GM21423 (cell line): Measurements from ENCODE around the gene NLRP9.
"Not testable (repeated sequence)": the region's sequence is repeated elsewhere in the genome, so short reads cannot be mapped to it uniquely, and the experiment has no call there.

ENCODE experiments used
- ATAC-seq: cut with Tn5 transposase; IDR thresholded peaks from one replicate; pipeline ENCODE4 v1.9.1; 2021; ENCODE audit warnings: mild to moderate bottlenecking, moderate library complexity; ENCODE audit not compliant: unreplicated experiment

The NLRP9 gene

DNA sequence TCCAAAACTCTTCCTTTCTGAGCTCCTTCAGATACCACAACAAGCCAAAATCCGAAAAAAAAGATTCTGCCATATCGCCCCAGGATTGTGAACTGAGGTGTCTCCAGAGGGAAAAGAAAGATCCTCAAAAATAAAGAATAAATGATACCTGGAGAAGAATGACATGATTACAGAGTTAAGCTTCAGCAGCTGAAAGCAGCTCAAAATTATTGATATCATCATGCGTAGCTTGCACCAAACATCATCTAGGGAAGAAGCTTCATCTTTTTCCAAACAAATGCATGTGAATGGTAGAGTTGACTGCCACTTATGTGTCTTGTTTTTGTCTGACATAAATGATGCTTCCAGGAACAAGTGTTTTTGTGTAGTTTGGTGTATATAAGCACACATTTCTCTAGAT lies at the start of gene NLRP9:
TSS of gene NLRP9 (minus strand) at position 101 of the 400 bp plus-strand sequence. CDS start at position 73, 28 bp downstream.
- ATAC-seq, result no peak

DNA sequence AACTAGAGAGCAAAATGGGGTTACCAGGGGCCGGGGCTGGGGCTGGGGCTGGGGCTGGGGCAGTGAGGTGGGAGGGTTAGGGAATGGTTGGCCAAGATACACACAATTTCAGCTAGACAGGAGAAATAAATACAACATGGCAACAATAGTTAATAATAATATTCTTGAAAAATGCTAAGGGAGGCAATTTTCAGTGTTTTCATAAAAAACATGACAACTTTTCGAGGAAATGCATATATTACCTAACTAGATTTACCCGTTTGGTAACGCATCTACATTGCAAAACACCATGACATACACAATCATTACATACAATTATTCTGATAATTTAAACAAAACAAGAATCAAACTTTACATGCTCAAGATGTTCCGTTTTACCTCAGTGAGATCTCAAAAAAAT lies 42.9 kb upstream of the NLRP9 start:
- no peak for ATAC-seq

DNA sequence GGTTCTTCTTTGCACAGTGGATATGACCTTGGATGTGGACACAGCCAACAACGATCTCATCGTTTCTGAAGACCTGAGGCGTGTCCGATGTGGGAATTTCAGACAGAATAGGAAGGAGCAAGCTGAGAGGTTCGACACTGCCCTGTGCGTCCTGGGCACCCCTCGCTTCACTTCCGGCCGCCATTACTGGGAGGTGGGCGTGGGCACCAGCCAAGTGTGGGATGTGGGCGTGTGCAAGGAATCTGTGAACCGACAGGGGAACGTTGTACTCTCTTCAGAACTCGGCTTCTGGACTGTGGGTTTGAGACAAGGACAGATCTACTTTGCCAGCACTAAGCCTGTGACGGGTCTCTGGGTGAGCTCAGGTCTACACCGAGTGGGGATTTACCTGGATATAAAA lies 40.1 kb upstream of the NLRP9 start:
- ATAC-seq, result no peak

DNA sequence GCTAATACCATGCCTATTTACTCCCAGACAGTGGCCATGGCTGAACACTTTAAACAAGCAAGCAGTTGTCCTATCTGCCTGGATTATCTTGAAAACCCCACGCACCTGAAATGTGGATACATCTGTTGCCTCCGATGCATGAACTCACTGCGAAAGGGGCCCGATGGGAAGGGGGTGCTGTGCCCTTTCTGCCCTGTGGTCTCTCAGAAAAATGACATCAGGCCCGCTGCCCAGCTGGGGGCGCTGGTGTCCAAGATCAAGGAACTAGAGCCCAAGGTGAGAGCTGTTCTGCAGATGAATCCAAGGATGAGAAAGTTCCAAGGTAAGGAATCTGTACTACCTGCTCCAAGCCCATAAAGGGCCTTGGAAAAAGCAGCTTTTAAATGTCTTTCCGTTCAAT lies 39.3 kb upstream of the NLRP9 start:
- no peak for ATAC-seq

DNA sequence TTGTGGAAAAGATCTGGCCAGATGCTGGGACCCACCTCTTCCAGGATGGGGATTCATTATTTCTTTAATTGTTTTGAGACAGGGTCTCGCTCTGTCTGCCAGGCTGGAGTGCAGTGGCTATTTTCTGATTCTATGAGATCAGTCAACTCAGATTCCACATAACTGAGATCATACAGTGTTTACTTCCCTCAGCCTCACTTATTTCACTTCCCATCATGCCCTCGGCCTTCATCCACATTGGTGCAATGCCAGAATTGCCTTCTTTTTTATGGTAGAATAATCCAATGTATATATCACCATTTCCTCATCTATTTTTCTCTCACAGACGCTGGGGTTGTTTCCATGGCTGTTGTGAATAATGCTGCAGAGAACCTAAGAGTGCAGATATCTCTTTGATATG lies 31.4 kb upstream of the NLRP9 start:
- ATAC-seq, result not testable (repeated sequence)

DNA sequence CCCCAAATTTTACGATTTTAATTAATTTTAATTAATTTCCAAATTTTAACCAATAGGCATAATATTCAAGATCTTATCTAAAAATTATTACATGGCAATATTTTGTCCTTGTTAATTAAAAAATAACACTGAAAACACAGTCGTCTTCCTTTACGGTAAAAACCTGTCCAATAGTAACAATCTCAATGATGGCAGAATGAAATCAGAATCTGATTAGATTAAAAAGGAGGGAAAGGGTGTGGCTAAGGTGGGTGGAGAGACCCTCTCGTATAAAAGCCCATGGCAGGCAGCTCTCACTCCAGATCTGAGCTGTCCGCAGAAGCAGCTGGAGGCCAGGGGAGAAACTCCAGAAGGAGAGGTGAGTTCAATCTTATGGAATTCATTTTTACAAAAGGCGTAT lies 30.6 kb upstream of the NLRP9 start, which contains the start of gene RFPL4AL1:
TSS of gene RFPL4AL1 (plus strand) at position 301 of the 400 bp plus-strand sequence. CDS start 2,687 bp downstream, outside the sequence.
- ATAC-seq, result not testable (repeated sequence)

DNA sequence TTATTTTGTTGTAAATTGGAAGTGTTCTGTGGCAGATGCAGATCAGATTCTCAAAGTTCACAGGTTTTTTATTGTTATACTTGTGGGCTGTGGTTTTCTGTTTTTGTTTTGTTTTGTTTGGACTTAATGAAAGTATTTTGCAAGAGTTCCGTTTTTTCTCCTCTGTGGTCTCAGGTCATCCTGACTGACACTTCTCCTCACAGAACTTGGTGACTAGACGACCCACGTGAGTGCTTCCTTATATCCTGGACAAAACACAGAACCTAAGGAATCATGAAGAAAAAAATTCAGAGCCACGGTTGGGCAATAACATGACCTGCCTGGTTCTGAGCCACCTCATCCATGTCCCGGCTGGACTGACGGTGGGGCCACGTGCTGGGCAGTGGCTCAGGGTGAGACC lies 28.3 kb upstream of the NLRP9 start:
- ATAC-seq, result no peak

DNA sequence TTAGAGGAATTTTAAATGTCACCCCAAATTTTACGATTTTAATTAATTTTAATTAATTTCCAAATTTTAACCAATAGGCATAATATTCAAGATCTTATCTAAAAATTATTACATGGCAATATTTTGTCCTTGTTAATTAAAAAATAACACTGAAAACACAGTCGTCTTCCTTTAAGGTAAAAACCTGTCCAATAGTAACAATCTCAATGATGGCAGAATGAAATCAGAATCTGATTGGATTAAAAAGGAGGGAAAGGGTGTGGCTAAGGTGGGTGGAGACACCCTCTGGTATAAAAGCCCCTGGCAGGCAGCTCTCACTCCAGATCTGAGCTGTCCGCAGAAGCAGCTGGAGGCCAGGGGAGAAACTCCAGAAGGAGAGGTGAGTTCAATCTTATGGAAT lies 20.6 kb upstream of the NLRP9 start, which contains the start of gene RFPL4A:
TSS of gene RFPL4A (plus strand) at position 301 of the 400 bp plus-strand sequence. CDS start 2,704 bp downstream, outside the sequence.
- not testable (repeated sequence) for ATAC-seq

DNA sequence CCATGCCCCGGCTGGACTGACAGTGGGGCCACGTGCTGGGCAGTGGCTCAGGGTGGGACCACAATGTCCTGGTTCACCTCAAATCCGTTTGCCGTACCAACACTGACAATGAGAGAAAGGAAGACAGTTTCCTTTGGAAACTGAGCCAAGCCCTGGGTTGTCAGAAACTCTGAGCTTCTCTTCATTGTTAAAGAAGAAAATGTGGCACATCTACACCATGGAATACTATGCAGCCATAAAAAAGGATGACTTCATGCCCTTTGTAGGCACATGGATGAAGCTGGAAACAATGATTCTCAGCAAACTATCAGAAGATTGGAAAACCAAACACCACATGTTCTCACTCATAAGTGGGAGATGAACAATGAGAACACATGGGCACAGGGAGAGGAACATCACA lies 18.6 kb upstream of the NLRP9 start:
- not testable (repeated sequence) for ATAC-seq

DNA sequence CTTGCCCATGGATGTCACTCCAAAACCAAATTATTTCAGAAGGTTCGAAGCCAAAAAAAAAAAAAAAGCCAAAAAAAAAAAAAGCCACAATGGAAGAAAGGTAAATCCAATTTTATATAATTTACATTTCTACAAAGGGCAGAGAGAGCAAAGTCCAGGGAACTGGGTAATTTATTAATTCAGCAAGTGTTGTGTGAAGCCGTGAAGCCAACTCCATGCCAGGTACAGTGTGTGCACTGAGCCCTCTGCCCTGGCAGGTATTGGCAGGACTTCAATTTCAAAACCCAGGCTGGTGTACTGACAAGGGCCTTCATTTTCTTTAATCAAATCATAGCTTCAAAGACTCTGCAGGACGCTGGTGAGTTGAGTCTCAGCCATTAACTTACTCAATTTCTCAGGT lies 15.2 kb upstream of the NLRP9 start:
- ATAC-seq, result no peak

DNA sequence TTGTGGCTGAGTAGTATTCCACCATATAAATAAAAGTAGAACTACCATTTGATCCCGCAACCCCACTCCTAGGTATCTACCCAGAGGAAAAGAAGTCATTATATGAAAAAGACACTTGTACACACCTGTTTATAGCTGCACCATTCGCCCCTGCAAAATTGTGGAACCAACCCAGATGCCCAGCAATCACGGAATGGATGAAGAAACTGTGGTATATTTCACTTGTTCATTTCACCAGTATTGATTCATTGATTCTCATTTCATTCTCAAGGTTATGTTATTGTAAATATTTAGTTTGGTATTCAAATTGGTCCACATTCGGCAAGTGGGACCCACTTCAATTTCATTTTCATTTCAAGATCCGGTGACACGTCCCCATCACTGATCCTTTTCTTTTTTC lies 12.5 kb upstream of the NLRP9 start:
- ATAC-seq, result no peak

DNA sequence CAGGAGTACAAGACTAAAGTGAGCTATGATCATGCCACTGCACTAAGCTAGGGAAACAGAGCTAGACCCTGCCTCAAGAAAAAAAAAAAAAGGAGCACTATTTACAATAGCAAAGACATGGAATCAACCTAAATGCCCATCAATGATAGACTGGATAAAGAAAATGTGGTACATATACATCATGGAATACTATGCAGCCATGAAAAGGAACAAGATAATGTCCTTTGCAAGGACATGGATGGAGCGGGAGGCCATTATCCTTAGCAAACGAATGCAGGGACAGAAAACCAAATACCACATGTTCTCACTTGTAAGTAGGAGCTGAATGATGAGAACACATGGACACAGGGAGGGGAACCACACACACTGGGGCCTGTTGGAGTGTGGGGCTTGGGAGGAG lies 7.8 kb downstream of the NLRP9 start:
- ATAC-seq, result not testable (repeated sequence)

DNA sequence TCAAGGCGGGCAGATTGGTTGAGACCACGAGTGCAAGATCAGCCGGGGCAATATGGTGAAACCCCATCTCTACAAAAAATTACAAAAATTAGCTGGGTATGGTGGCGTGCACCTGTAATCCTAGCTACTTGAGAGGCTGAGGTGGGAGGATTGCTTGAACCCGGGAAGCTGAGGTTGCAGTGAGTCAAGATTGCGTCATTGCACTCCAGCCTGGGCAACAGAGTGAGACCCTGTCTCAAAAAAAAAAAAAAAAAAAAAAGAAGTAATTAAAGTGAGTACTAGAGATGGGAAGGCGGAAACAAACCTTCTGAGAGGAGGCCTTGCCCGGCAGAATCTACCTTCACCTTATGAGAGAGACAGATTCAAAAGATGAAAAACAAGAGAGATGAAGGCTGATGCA lies 14.7 kb downstream of the NLRP9 start:
- no peak for ATAC-seq

DNA sequence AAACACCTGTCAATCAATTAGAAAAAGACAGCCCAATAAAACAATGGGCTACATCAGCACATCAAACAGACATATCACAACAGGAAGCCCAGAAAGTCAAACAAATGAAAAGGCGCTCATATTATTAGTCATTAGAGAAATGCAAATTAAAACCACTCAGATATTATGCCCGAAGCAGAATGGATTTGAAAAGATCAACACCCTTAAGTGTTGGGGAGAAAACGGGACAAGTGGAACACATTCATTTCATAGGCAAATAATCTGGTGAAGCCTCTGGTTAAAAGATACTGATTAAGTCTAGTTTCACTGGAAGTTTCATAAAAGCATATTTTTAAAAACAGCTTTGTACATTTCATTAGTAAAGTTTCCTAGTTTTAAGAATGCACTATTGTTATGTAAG lies 17.4 kb downstream of the NLRP9 start:
- ATAC-seq, result no peak

DNA sequence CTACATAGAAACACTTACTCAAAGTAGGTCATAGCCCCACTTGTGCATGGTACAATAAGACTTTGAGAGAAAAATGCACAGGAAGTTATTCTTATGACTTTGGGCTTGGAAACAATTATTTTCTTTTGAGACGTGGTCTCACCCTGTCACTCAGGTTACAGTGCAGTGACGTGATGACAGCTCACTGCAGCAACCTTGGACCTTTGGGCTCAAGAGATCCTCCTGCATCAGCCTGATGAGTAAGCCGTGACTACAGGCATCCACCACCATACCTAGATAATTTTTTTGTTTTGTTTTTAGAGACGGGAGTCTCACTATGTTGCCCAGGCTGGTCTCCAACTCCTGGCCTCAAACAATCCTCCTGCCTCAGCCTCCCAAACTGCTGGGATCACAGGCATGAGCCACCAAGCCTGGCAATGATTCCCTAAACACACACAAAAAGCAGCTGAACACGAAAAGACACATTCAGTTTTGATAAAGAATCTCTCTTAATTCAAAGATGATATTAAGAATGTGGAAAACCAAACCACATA lies 17.9 kb downstream of the NLRP9 start:
- ATAC-seq, result no peak

DNA sequence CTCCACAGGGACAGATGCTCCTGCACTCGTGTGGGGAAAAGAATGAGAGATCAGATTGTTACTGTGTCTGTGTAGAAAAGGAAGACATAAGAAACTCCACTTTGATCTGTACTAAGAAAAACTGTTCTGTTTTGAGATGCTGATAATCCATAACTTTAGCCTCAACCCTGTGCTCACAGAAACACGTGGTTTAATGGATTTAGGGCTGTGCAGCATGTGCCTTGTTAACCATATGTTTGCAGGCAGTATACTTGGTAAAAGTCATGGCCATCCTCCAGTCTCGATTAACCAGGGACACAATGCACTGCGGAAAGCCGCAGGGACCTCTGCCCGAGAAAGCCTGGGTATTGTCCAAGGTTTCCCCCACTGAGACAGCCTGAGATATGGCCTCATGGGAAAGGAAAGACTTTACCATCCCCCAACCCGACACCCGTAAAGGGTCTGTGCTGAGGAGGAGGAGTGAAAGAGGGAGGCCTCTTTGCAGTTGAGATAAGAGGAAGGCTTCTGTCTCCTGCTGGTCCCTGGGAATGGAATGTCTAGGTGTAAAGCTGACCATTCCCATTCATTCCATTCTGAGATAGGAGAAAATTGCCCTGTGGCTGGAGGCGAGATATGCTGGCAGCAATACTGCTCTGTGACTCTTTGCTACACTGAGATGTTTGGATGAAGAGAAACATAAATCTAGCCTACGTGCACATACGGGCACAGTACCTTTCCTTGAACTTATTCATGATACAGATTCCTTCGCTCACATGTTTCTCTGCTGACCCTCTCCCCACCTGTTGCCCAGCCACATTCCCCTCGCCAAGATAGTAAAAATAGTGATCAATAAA lies 20.1 kb downstream of the NLRP9 start:
- ATAC-seq, result not testable (repeated sequence)

DNA sequence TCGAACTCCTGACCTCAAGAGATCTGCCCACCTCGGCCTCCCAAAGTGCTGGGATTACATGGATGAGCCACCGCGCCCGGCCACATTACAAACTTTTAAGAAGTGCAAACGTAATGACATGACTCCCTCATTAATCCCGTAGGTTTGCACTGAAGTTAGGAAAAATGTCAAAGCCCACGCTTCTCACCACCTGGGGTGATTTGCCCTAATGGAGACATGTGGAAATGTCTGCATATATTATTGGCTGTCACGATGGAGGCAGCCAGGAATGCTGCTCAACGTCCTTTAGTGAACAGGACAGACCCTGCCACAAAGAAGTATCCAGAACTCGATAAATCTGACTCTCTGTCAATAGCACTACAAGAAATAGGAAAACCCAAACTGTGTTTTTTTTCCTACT lies 21.0 kb downstream of the NLRP9 start:
- no peak for ATAC-seq

DNA sequence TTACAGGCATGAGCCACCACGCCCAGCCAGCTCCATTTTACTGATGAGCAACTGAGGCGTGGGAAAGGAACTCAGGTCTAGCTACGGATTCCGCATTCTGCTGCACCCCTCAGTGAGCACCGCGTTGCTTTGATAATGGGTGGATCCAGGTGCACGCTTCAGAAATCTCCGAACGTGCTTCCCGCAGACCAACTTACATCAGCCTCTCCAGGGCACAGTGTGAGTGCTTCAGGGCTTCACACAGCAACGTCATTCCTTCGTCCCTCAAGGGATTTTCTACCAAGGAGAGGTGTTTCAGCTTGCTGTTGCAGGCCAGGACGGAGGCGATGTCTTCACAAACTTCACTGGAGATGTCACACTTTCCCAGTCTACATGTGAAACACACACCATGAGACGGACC lies 21.7 kb downstream of the NLRP9 start:
- ATAC-seq, result no peak

DNA sequence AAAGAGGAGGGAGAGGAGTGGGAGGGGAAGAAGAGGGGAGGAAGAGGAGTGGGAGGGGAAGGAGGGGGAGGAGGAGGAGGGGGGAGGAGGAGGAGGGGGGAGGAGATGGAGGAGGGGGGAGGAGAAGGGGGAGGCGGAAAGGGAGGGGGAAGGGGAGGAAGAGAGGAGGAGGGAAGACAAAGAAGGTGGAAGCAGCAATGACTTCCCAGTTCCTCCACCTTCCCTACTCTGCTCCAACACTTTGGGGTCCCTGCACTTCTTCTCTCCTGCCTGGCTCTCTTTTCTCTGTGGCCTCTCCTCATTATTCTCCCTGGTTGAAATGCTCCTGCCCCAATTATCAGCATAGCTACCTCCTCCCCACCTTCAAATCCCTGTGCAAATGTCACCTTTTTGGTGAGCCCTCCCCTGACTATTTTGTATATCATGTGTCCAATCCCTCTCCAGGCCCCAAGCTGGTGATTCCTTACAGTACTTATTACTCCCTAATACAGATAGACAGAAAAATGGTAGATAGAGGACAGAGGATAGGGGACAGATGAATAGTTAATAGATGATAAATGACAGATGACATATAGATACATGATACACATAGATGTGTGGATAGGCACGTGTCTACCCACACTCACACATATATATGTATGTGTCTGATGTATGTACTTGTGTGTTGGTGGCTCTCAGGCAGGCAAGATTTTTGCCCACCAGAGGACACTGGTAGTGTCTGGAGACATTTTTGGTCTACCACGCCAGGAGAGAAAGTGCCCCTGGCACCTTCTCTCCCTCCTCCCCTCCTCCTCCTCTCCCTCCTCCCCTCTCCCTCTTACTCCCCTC lies 25.2 kb downstream of the NLRP9 start:
- ATAC-seq, result no peak

DNA sequence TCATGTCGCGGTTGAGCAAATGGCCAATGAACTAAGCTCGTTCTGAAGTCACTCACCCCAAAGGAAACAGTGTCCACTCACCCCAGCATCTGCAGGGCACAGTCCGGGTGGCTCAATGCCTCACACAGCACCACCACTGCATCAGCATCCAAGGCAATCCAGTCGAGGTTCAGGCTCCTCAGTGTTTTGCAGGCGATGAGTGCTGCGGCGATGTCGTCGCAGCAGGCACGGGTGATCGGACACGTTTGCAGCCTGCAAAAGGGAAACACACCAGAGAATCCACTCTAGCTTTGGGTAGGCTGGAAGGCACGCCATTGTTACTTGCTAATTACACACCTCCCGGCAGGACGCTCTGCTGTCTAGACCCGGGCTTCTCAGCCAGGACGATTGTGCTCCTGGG lies 26.5 kb downstream of the NLRP9 start:
- ATAC-seq, result no peak

DNA sequence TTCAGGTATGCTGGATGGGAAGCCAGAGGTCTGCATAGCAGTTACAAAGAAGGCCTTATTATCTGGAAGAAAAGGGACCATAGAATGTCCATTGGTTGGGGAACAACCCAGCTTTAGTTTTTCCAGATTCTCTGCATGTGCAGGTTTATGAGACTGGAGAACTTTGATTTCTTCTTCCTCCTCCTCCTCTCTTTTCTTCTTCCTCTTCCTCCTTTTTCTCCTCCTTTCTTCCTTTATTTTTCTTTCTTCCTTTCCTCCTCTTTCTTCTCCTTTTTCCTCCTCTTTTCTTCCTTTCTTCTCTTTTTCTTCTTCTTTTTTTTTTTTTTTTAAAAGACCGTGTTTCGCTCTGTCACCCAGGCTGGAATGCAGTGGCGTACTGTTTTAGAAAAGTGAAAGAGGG lies 32.2 kb downstream of the NLRP9 start:
- no peak for ATAC-seq
